SU-DHL-6 (cell line): Measurements from ENCODE around the gene SSRP1.

Experiments
- CTCF ChIP-seq: fragments of 200-600 bp; sonication (generic); IDR thresholded peaks from one replicate; pipeline ENCODE4 v1.5.1; 2017; ENCODE audit warnings: antibody characterized with exemption, mild to moderate bottlenecking, low read length, moderate library complexity; ENCODE audit not compliant: insufficient read depth, poor library complexity, severe bottlenecking
- EZH2phosphoT487 ChIP-seq: fragments of 200-600 bp; sonication (generic), shearing (Covaris generic); conservative IDR thresholded peaks from 2 replicates; pipeline ENCODE4 v1.6.1; 2018; ENCODE audit warnings: mild to moderate bottlenecking, antibody characterized with exemption, low read length, moderate library complexity, mixed read lengths

- TF ChIP-seq CTCF: no peak
- TF ChIP-seq EZH2phosphoT487: no peak
Measured at GRCh38 chr11:57353446-57353845, 17.8 kb upstream of the SSRP1 start.
